Nephron progenitor cell (in vitro differentiated cells): ENCODE measurements around the gene DCHS1.

Experiments used
- DNase-seq: peaks from one replicate; pipeline ENCODE4 v3.0.0; 2021
- H3K27ac Mint-ChIP-seq: 2 replicates; pipeline ENCODE4 v1.8.0; 2021; ENCODE audit warnings: mild to moderate bottlenecking, moderate library complexity, mixed read lengths
- H3K27me3 Mint-ChIP-seq: 2 replicates; pipeline ENCODE4 v1.8.0; 2021; ENCODE audit warnings: mild to moderate bottlenecking, low read depth, mixed read lengths; ENCODE audit not compliant: poor library complexity
- H3K36me3 Mint-ChIP-seq: 2 replicates; pipeline ENCODE4 v1.8.0; 2021; ENCODE audit warnings: low read depth, mixed read lengths
- H3K4me1 Mint-ChIP-seq: 2 replicates; pipeline ENCODE4 v1.8.0; 2021; ENCODE audit warnings: mixed read lengths
- H3K4me3 Mint-ChIP-seq: 2 replicates; pipeline ENCODE4 v1.8.0; 2021; ENCODE audit warnings: mild to moderate bottlenecking, moderate library complexity, mixed read lengths
- H3K9me3 Mint-ChIP-seq: 2 replicates; pipeline ENCODE4 v1.8.0; 2021; ENCODE audit warnings: mild to moderate bottlenecking, moderate library complexity, mixed read lengths
- TF ChIP-seq, protein P1 (sequence below): fragments of 200-600 bp; sonication (generic); IDR thresholded peaks from 2 replicates; pipeline ENCODE4 v1.5.0; 2021; ENCODE audit warnings: antibody characterized with exemption

DCHS1 gene

GRCh38 chr11:6666302-6667183 lies 10.9 kb upstream of the DCHS1 start:
- Mint-ChIP-seq H3K4me3 (no peak overlapping the region), H3K36me3 (no peaks in the 10 kb centered on the region), H3K9me3 (peaks cover 4% of the 10 kb centered on the region), H3K27ac (no peak overlapping the region), H3K4me1 (peaks cover 5% of the 10 kb centered on the region), H3K27me3 (peaks cover 33% of the 10 kb centered on the region)
- no peak for DNase-seq
- TF ChIP-seq, protein P1, sequence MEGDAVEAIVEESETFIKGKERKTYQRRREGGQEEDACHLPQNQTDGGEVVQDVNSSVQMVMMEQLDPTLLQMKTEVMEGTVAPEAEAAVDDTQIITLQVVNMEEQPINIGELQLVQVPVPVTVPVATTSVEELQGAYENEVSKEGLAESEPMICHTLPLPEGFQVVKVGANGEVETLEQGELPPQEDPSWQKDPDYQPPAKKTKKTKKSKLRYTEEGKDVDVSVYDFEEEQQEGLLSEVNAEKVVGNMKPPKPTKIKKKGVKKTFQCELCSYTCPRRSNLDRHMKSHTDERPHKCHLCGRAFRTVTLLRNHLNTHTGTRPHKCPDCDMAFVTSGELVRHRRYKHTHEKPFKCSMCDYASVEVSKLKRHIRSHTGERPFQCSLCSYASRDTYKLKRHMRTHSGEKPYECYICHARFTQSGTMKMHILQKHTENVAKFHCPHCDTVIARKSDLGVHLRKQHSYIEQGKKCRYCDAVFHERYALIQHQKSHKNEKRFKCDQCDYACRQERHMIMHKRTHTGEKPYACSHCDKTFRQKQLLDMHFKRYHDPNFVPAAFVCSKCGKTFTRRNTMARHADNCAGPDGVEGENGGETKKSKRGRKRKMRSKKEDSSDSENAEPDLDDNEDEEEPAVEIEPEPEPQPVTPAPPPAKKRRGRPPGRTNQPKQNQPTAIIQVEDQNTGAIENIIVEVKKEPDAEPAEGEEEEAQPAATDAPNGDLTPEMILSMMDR: no peak

GRCh38 chr11:6664551-6664950 lies 8.9 kb upstream of the DCHS1 start:
- no peak for DNase-seq
- peaks cover 33% of the 10 kb centered on the region for H3K27me3 Mint-ChIP-seq
- no peak overlapping the region for H3K27ac Mint-ChIP-seq
- H3K9me3 Mint-ChIP-seq: peaks cover 4% of the 10 kb centered on the region
- no peak overlapping the region for H3K4me3 Mint-ChIP-seq
- TF ChIP-seq, protein P1: no peak
- H3K4me1 Mint-ChIP-seq: peaks cover 5% of the 10 kb centered on the region
- no peaks in the 10 kb centered on the region for H3K36me3 Mint-ChIP-seq

- TF ChIP-seq, protein P1: no peak
- H3K36me3 Mint-ChIP-seq: no peaks in the 10 kb centered on the region
- H3K9me3 Mint-ChIP-seq: peaks cover 4% of the 10 kb centered on the region
- H3K4me1 Mint-ChIP-seq: peaks cover 5% of the 10 kb centered on the region
- H3K27me3 Mint-ChIP-seq: peaks cover 33% of the 10 kb centered on the region
- H3K4me3 Mint-ChIP-seq: no peak overlapping the region
- no peak for DNase-seq
- no peak overlapping the region for H3K27ac Mint-ChIP-seq
Observed at GRCh38 chr11:6663794-6664469, 8.3 kb upstream of the DCHS1 start.

- H3K4me3 Mint-ChIP-seq: no peak overlapping the region
- no peaks in the 10 kb centered on the region for H3K36me3 Mint-ChIP-seq
- H3K27ac Mint-ChIP-seq: no peak overlapping the region
- H3K4me1 Mint-ChIP-seq: peaks cover 17% of the 10 kb centered on the region
- TF ChIP-seq, protein P1: no peak
- no peaks in the 10 kb centered on the region for H3K9me3 Mint-ChIP-seq
- DNase-seq: no peak
- peaks cover 22% of the 10 kb centered on the region for H3K27me3 Mint-ChIP-seq
Observed at GRCh38 chr11:6660712-6661111, 5.1 kb upstream of the DCHS1 start.

DNA sequence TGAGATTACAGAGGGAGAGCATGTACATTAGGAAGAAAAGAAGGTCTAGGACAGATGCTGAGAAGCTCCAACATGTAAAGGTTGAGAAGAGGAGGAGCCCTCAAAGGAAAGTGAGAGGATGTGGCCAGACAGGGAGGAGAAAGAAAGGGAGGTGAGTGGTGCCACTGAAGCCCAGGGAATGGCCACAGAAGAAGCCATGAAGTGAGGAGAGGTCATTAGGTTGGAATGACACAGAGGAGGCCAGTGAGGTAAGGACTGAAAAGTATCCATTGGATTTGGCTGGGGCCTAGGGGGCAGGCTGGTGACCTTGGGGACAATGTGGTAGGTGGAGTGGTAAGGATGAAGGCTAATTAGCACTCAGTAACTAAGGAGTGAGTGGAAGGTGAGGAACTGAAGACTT lies 3.0 kb upstream of the DCHS1 start:
- DNase-seq: no peak
- H3K4me3 Mint-ChIP-seq: no peak overlapping the region
- no peak overlapping the region for H3K27ac Mint-ChIP-seq
- no peaks in the 10 kb centered on the region for H3K9me3 Mint-ChIP-seq
- no peaks in the 10 kb centered on the region for H3K36me3 Mint-ChIP-seq
- H3K27me3 Mint-ChIP-seq: peaks cover 14% of the 10 kb centered on the region
- H3K4me1 Mint-ChIP-seq: peaks cover 15% of the 10 kb centered on the region
- TF ChIP-seq, protein P1: no peak
